ENCODE data around the gene TMEM217. TPM values are rescaled to one million over a fixed set of nuclear protein-coding genes. Genes with fewer than 3 reads are reported as not detected.
"Not testable (repeated sequence)": the region's sequence is repeated elsewhere in the genome, so short reads cannot be mapped to it uniquely, and the experiment has no call there.

TMEM217 gene
- polyA plus RNA-seq, 1 donor = 1.9 TPM

- no peak for DNase-seq
Measured at GRCh38 chr6:37182736-37183590, 75.0 kb downstream of the TMEM217 start.

GRCh38 chr6:37180610-37181009, 77.3 kb downstream of the TMEM217 start:
- DNase-seq = not testable (repeated sequence)

- DNase-seq = no peak
Measured at GRCh38 chr6:37180075-37180474, 77.9 kb downstream of the TMEM217 start.

- no peak for DNase-seq
Measured at GRCh38 chr6:37177935-37178517, 79.9 kb downstream of the TMEM217 start.

- DNase-seq = no peak
Measured at GRCh38 chr6:37177077-37177934, 80.6 kb downstream of the TMEM217 start.

GRCh38 chr6:37176268-37177076, 81.5 kb downstream of the TMEM217 start:
- DNase-seq = no peak

- no peak for DNase-seq
Measured at GRCh38 chr6:37175332-37176267, 82.3 kb downstream of the TMEM217 start.

GRCh38 chr6:37174515-37175331, 83.2 kb downstream of the TMEM217 start:
- DNase-seq = no peak

- DNase-seq = no peak
Measured at GRCh38 chr6:37174196-37174514, 83.8 kb downstream of the TMEM217 start.

- no peak for DNase-seq
Measured at GRCh38 chr6:37173493-37174195, 84.3 kb downstream of the TMEM217 start.

- DNase-seq = no peak
Measured at GRCh38 chr6:37172912-37173492, 84.9 kb downstream of the TMEM217 start.

- peak; percentile 92 for DNase-seq
Measured at GRCh38 chr6:37171970-37172812, 85.8 kb downstream of the TMEM217 start.

GRCh38 chr6:37171201-37171969, 86.6 kb downstream of the TMEM217 start:
- no peak for DNase-seq

GRCh38 chr6:37170273-37171200, 87.4 kb downstream of the TMEM217 start:
- DNase-seq = peak; percentile 67

- DNase-seq = peak; percentile 99
Measured at GRCh38 chr6:37169496-37170272, 88.3 kb downstream of the TMEM217 start, which contains the start of gene PIM1. Gene PIM1, plus strand, starts transcription at chr6:37170152. Its CDS starts 424 bp downstream, at chr6:37170576.
